ENCODE results near the gene ROCK2.
"Not testable (repeated sequence)": the region's sequence is repeated elsewhere in the genome, so short reads cannot be mapped to it uniquely, and the experiment has no call there.

ROCK2 gene

GRCh38 chr2:11278219-11278618, 66.2 kb downstream of the ROCK2 start:
- DNase-seq (ENCODE audit: low read depth in 2 of 3, low spot score in 1 of 3) = no peak

GRCh38 chr2:11275910-11276309, 68.5 kb downstream of the ROCK2 start:
- no peak for DNase-seq (ENCODE audit: low read depth in 2 of 3, low spot score in 1 of 3)

DNA sequence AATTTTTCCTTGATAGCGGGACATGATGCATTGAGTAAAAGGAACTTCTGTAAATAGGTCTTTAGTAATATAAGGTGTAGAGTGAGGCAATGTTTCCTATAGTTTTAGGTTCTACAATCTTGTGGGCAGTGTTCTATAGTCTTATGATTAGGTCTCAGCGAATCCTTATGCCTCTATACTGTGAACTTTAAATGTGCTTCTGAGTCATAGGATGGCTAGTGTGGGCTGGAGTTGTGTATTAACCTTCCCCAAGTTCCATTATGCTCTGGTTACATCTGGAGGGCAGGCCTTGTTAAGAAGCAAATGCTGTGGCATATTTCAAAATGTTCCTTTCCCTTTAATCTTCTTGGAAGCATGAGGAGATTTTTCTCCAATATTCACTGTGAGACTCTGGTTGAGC, 73.5 kb downstream of the ROCK2 start:
- peak in 1 of 3 donors; percentile 3 for DNase-seq (ENCODE audit: low read depth in 2 of 3, low spot score in 1 of 3)

- DNase-seq (ENCODE audit: low read depth in 2 of 3, low spot score in 1 of 3) = no peak
Observed at GRCh38 chr2:11267931-11268330, 76.5 kb downstream of the ROCK2 start.

- DNase-seq (ENCODE audit: low read depth in 2 of 3, low spot score in 1 of 3) = no peak
Observed at GRCh38 chr2:11264818-11265217, 79.6 kb downstream of the ROCK2 start.

DNA sequence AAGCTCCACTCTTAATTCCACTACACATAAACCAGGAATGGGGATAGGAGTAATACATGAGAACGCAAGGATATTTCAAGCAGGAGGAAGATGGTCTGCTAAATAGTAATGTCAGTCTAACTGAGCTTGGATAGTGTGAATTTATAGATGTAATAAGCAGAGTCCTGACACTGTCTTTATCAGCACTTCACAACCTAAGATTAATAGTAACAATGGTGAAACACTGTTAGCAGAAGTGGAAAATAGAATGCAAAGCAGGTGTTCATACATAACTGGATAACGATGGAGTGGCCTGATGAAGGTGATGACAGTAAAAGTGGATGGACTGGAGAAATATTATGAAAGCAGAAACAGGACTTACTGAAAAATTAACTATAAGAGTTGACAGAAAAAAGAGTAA, 80.4 kb downstream of the ROCK2 start:
- DNase-seq (ENCODE audit: low read depth in 2 of 3, low spot score in 1 of 3) = no peak

DNA sequence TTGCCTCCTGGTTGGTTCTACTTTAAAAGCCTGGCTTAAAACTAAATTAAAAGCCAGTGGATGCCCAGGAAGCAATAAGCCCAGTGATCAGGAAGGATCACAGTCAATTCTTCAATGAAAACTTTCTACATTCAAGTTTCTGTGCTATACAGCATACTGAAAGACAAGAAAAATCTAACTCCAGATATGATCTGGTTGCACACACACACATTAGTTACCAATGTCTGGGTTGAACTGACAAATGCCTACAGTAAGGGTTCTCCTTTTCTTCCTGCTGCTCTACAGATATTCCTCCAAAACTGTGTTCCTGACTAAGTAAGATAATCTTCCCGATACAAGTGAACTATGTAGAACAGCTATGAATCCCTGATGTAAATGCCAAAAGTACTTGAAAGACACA, 81.3 kb downstream of the ROCK2 start:
- DNase-seq (ENCODE audit: low read depth in 2 of 3, low spot score in 1 of 3) = no peak

GRCh38 chr2:11262438-11262837, 82.0 kb downstream of the ROCK2 start:
- DNase-seq (ENCODE audit: low read depth in 2 of 3, low spot score in 1 of 3) = not testable (repeated sequence)

DNA sequence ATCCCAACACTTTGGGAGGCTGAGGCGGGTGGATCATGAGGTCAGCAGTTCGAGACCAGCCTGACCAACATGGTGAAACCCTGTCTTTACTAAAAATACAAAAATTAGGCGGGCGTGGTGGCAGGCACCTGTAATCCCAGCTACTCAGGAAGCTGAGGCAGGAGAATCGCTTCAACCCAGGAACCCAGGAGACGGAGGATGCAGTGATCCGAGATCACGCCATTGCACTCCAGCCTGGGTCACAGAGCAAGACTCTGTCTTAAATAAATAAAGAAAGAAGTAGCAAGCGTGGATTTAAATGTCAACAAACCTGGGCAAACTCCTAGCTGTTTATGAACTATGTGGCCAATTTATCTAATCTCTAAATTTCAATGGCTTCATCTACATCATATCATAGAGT, 82.9 kb downstream of the ROCK2 start:
- DNase-seq (ENCODE audit: low read depth in 2 of 3, low spot score in 1 of 3) = not testable (repeated sequence)

DNA sequence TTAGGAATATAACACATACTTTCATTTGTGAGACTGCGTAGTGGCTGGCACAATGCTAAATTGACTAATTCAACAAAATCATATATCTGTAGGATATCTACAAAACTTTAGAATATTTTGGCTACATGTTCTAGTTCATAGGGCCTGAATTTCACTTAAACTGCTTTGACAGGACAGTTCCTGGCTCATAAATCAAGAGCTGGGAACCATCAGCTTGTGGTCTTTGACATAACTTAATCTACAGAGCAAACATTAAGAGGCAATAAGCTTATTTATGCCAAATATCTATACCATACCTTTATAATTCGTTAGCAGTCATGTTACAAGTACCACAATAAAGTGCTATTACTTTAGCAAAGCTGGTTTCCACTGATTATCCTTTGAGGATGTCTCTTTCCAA, 83.5 kb downstream of the ROCK2 start:
- no peak for DNase-seq (ENCODE audit: low read depth in 2 of 3, low spot score in 1 of 3)

- no peak for DNase-seq (ENCODE audit: low read depth in 2 of 3, low spot score in 1 of 3)
Observed at GRCh38 chr2:11257964-11258363, 86.5 kb downstream of the ROCK2 start.

DNA sequence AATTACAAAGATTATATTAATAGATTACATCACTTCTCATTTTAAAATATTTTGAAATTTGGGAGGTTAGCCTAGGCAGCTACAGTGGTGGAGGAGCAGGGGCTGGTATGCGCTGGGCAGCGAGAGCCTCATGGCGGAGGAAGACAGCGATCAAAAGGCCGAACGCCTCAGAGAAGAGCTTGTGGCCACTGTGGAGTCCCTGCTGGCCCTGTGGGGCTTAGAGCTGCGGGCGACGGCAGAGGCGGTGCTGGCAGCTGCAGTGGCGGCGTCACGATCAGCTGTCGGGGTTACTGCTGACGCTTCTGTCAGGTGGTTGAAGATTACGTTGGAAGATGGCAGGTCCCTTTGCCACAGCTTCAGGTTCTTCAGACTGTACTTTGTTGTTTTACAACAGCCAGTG, 87.4 kb downstream of the ROCK2 start:
- DNase-seq (ENCODE audit: low read depth in 2 of 3, low spot score in 1 of 3) = no peak

DNA sequence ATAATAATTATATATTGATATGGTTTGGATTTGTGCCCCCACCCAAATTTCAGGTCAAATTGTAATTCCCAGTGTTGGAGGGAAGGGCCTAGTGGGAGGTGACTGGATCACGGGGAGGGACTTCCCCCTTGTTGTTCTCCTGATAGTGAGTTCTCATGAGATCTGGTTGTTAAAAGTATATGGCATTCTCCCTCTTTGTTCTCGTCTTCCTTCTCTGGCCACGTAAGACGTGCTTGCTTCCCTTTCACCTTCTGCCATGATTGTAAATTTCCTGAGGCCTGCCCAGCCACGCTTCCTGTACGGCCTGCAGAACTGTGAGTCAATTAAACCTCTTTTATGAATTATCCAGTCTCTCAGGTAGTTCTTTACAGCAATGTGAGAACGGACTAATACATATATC, 88.3 kb downstream of the ROCK2 start:
- DNase-seq (ENCODE audit: low read depth in 2 of 3, low spot score in 1 of 3) = no peak

DNA sequence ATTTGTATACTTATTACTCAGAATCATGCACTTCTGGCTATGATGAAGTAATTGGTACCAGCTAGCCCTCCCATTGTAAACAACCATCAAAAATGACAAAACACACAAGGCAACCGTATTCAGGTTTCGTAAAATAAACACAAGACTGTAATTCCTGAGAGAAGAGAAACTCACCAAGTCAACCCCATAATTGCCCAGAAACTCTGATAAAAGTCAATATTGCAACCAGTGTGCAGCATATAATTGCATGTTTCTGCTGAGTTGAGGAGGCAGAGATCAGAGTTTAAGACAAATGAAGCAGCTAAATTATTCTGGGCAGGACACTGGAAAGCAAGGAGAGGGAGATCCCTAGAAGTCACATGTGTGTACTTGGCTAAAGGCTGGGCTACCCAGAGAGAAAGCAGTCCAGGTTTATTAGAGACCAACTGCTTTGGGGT, 90.3 kb downstream of the ROCK2 start:
- no peak for DNase-seq (ENCODE audit: low read depth in 2 of 3, low spot score in 1 of 3)

DNA sequence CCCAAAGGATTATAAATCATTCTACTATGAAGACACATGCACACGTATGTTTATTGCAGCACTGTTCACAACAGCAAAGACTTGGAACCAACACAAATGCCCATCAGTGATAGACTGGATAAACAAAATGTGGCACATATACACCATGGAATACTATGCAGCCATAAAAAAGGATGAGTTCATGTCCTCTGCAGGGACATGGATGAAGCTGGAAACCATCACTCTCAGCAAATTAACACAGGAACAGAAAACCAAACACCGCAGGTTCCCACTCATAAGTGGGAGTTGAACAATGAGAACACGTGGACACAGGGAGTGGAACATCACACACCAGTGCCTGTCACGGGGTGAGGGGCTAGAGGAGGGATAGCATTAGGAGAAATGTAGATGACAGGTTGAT, 92.0 kb downstream of the ROCK2 start:
- DNase-seq (ENCODE audit: low read depth in 2 of 3, low spot score in 1 of 3) = not testable (repeated sequence)

DNA sequence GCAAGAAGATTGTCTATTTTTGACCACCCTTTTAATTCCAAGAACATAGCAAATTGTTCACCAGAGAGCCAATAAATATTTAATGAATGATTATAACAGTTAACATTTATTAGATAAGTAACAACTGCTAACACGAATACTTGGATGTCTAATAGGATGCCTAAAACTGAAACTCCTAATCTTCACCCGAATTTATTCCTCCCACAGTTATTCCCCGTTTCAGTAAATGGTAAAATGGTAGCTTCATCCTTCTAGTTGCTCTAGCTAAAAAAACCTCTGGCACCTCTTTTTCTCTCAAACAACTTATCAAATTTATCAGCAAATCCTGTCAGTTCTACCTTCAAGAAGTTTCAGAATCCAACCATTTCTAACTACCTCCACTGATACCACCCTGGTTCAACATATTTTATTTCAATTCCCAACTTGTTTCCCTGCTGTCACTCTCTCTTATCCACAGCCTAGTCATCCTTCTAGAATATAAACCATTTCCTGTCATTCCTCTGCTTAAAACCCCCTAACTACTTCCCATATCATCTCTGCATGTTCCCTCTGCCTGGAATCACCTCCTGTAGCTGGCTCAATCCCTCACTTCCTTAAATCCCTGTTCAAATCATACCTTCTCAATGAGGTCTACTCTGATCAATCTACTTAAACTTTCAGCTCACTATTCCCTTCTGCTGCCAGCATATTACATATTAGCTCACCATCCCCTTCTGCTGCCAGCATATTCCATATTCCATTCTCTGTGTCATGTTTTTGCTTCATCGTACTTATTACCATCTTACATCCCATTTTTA, 93.8 kb downstream of the ROCK2 start:
- DNase-seq (ENCODE audit: low read depth in 2 of 3, low spot score in 1 of 3) = no peak

GRCh38 chr2:11245322-11245721, 99.1 kb downstream of the ROCK2 start:
- no peak for DNase-seq (ENCODE audit: low read depth in 2 of 3, low spot score in 1 of 3)

- DNase-seq (ENCODE audit: low read depth in 2 of 3, low spot score in 1 of 3) = no peak
Observed at GRCh38 chr2:11244091-11244826, 100.2 kb downstream of the ROCK2 start.

GRCh38 chr2:11243512-11243911, 100.9 kb downstream of the ROCK2 start:
- no peak for DNase-seq (ENCODE audit: low read depth in 2 of 3, low spot score in 1 of 3)

GRCh38 chr2:11242542-11243174, 101.8 kb downstream of the ROCK2 start:
- no peak for DNase-seq (ENCODE audit: low read depth in 2 of 3, low spot score in 1 of 3)

DNA sequence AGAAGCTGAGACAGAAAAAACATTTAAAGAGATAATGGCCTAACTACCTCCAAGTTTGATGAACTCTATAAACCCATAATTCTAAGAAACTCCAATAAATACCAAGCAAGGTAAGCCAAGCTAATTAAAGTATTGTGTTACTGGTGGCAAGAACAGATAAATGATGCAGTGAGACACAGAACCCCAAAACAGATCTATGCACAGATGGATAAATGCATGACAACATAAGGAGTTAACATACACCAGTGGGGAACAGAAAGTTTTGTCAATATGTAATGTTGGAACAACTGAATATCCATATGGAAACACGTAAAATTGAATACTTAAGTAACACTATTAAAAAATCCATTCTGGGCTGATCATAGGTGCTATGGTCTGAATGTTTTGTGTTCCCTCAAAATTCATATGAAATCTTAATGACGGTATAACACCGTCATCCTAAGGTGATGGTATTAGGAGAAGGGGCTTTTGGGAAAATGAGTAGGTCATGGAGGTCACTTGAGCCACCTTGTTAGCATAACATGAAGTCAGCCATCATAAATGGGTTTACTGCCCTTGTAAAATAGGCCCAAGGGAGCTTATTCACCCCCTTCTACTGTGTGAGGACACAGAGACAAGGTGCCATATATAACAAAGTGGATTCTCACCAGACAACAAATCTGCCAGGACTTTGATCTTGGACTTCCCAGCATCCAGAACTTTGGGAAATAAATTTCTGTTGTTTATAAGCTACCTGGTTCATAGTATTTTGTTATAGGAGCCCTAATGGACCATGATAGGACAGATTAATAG, 102.8 kb downstream of the ROCK2 start:
- DNase-seq (ENCODE audit: low read depth in 2 of 3, low spot score in 1 of 3) = no peak

Data from stimulated activated CD4-positive, alpha-beta T cell treated with anti-CD3 and anti-CD28 coated beads, Interleukin-12 subunit alpha, Interleukin-12 subunit beta, amount 100 ng/mL, for 48 hours (primary cell).